ENCODE measurements around the gene ZNF674. TPM values are rescaled to one million over a fixed set of nuclear protein-coding genes. Genes with fewer than 3 reads are reported as not detected.

The ZNF674 gene
- total RNA-seq, 1 donor from 2014 or later = 2.3 TPM

- intact Hi-C loops (cut with DNase I) = loop anchor here (5.0 to 10.0 kb wide), 2 partner anchors 118 to 185 kb away; partner anchors contain the start of gene SLC9A7
- Histone ChIP-seq H3K27ac (no peak overlapping the region), H3K4me3 (no peak overlapping the region), H3K36me3 (no peaks in the 10 kb centered on the region), H3K4me1 (no peaks in the 10 kb centered on the region), H3K27me3 (no peaks in the 10 kb centered on the region), H3K9me3 (no peaks in the 10 kb centered on the region)
- no peak for TF ChIP-seq CTCF (IDR thresholded peaks at IDR 0.05)
- no peak for DNase-seq (ENCODE audit: low spot score in 2 of 2)
Observed at GRCh38 chrX:46569621-46570020, 24.4 kb upstream of the ZNF674 start.

GRCh38 chrX:46567388-46567787, 22.2 kb upstream of the ZNF674 start:
- intact Hi-C loops (cut with DNase I) = no loop called here
- H3K27ac ChIP-seq = no peak overlapping the region
- no peak overlapping the region for H3K4me3 ChIP-seq
- no peaks in the 10 kb centered on the region for H3K36me3 ChIP-seq
- H3K27me3 ChIP-seq = no peaks in the 10 kb centered on the region
- H3K9me3 ChIP-seq = no peaks in the 10 kb centered on the region
- no peak for DNase-seq (ENCODE audit: low spot score in 2 of 2)
- H3K4me1 ChIP-seq = no peaks in the 10 kb centered on the region
- no peak for TF ChIP-seq CTCF (IDR thresholded peaks at IDR 0.05)

- no peaks in the 10 kb centered on the region for H3K27me3 ChIP-seq
- no peak overlapping the region for H3K27ac ChIP-seq
- H3K9me3 ChIP-seq = no peaks in the 10 kb centered on the region
- DNase-seq (ENCODE audit: low spot score in 2 of 2) = no peak
- intact Hi-C loops (cut with DNase I) = no loop called here
- H3K4me3 ChIP-seq = no peak overlapping the region
- no peaks in the 10 kb centered on the region for H3K36me3 ChIP-seq
- H3K4me1 ChIP-seq = peaks cover 0 to 3% of the 10 kb centered on the region in 2 donors
- no peak for TF ChIP-seq CTCF (IDR thresholded peaks at IDR 0.05)
Observed at GRCh38 chrX:46561824-46562657, 16.8 kb upstream of the ZNF674 start.

- H3K36me3 ChIP-seq = no peaks in the 10 kb centered on the region
- no peak for DNase-seq (ENCODE audit: low spot score in 2 of 2)
- no peak overlapping the region for H3K4me3 ChIP-seq
- no peak overlapping the region for H3K27ac ChIP-seq
- peaks cover 0 to 3% of the 10 kb centered on the region in 2 donors for H3K4me1 ChIP-seq
- intact Hi-C loops (cut with DNase I) = no loop called here
- H3K27me3 ChIP-seq = no peaks in the 10 kb centered on the region
- H3K9me3 ChIP-seq = no peaks in the 10 kb centered on the region
- TF ChIP-seq CTCF (IDR thresholded peaks at IDR 0.05) = no peak
Observed at GRCh38 chrX:46559062-46559461, 13.8 kb upstream of the ZNF674 start.

- DNase-seq (ENCODE audit: low spot score in 2 of 2) = no peak
Observed at GRCh38 chrX:46554942-46555341, 9.7 kb upstream of the ZNF674 start.

More at GRCh38 chrX:46554942-46555341, 9.7 kb upstream of the ZNF674 start:
- no peak overlapping the region for H3K27ac ChIP-seq
- H3K4me3 ChIP-seq = no peak overlapping the region
- H3K27me3 ChIP-seq = no peaks in the 10 kb centered on the region
- intact Hi-C loops (cut with DNase I) = loop anchor here (2.0 kb wide), 2 partner anchors 86 to 132 kb away; no protein-coding TSS in a partner anchor
- H3K36me3 ChIP-seq = no peaks in the 10 kb centered on the region
- no peaks in the 10 kb centered on the region for H3K9me3 ChIP-seq
- TF ChIP-seq CTCF (IDR thresholded peaks at IDR 0.05) = peak in 2 of 3 experiments; percentile 9 to 21
- H3K4me1 ChIP-seq = no peaks in the 10 kb centered on the region

All from ascending aorta (tissue), 2 donors.